T-helper 17 cell (primary cell): Measurements from ENCODE around the gene KICS2. TPM values are rescaled to one million over a fixed set of nuclear protein-coding genes. Genes with fewer than 3 reads are reported as not detected.
"Not testable (repeated sequence)": the region's sequence is repeated elsewhere in the genome, so short reads cannot be mapped to it uniquely, and the experiment has no call there.

Experiments used
- ATAC-seq: fragments of 150-1000 bp; cut with Tn5 transposase; 2 replicates; pipeline ENCODE4 v1.10.0; 2021; ENCODE audit warnings: mild to moderate bottlenecking, moderate library complexity
- DNase-seq, 3 donors: peaks; one replicate each; pipeline versions ENCODE4 v3.0.0 to v3.0.0-alpha.2; 2020 to 2021
- H3K9me3 ChIP-seq: one replicate; pipeline ENCODE4 v1.7.0; 2013; ENCODE audit warnings: low read length, mild to moderate bottlenecking; ENCODE audit not compliant: control insufficient read depth, poor library complexity, severe bottlenecking
- H3K27ac Mint-ChIP-seq: one replicate; pipeline ENCODE4 v1.8.0; 2022; ENCODE audit warnings: mild to moderate bottlenecking, moderate library complexity, mixed read lengths
- H3K27me3 Mint-ChIP-seq: one replicate; pipeline ENCODE4 v1.8.0; 2022; ENCODE audit warnings: mixed read lengths
- H3K36me3 Mint-ChIP-seq: one replicate; pipeline ENCODE4 v1.8.0; 2022; ENCODE audit warnings: low read depth, mixed read lengths
- H3K4me1 Mint-ChIP-seq: one replicate; pipeline ENCODE4 v1.8.0; 2022; ENCODE audit warnings: mild to moderate bottlenecking, mixed read lengths
- H3K4me3 Mint-ChIP-seq: one replicate; pipeline ENCODE4 v1.8.0; 2022; ENCODE audit warnings: mild to moderate bottlenecking, moderate library complexity, mixed read lengths
- total RNA-seq, 4 donors: library from RNA in 2 of 4; stranded (reverse) in 2 of 4; gene quantifications; one replicate each; pipeline ENCODE4 v1.2.3 and lab custom pipeline; 2022 to 2026

KICS2 gene
- total RNA-seq, 2 donors from 2014 or later = 18.0 to 19.7 TPM

- H3K27me3 Mint-ChIP-seq = peaks cover 44% of the 10 kb centered on the region
- no peak for ATAC-seq
- no peak overlapping the region for H3K27ac Mint-ChIP-seq
- no peak overlapping the region for H3K4me3 Mint-ChIP-seq
- peaks cover 2% of the 10 kb centered on the region for H3K36me3 Mint-ChIP-seq
- no peak for DNase-seq
- peaks cover 3% of the 10 kb centered on the region for H3K4me1 Mint-ChIP-seq
- no peaks in the 10 kb centered on the region for H3K9me3 ChIP-seq
Measured at GRCh38 chr12:64237382-64237781, 15.3 kb upstream of the KICS2 start.

- no peak for DNase-seq
- no peaks in the 10 kb centered on the region for H3K9me3 ChIP-seq
- no peak overlapping the region for H3K27ac Mint-ChIP-seq
- H3K36me3 Mint-ChIP-seq = no peaks in the 10 kb centered on the region
- H3K4me3 Mint-ChIP-seq = no peak overlapping the region
- peaks cover 3% of the 10 kb centered on the region for H3K4me1 Mint-ChIP-seq
- no peak for ATAC-seq
- peaks cover 40% of the 10 kb centered on the region for H3K27me3 Mint-ChIP-seq
Measured at GRCh38 chr12:64236549-64236948, 14.5 kb upstream of the KICS2 start.

- Mint-ChIP-seq H3K27me3 (peaks cover 60% of the 10 kb centered on the region), H3K4me1 (peaks cover 5% of the 10 kb centered on the region), H3K36me3 (peaks cover 2% of the 10 kb centered on the region), H3K4me3 (no peak overlapping the region), H3K27ac (no peak overlapping the region)
- no peaks in the 10 kb centered on the region for H3K9me3 ChIP-seq
- DNase-seq (no peak), ATAC-seq (no peak)
Measured at GRCh38 chr12:64232196-64232595, 10.1 kb upstream of the KICS2 start.

- ATAC-seq (no peak), DNase-seq (no peak)
- Mint-ChIP-seq H3K27ac (no peak overlapping the region), H3K27me3 (peaks cover 57% of the 10 kb centered on the region), H3K36me3 (peaks cover 2% of the 10 kb centered on the region), H3K4me1 (peaks cover 2% of the 10 kb centered on the region), H3K4me3 (no peak overlapping the region)
- no peaks in the 10 kb centered on the region for H3K9me3 ChIP-seq
Measured at GRCh38 chr12:64229796-64230195, 7.7 kb upstream of the KICS2 start.

GRCh38 chr12:64229240-64229639 is 7.1 kb upstream of the KICS2 start:
- Mint-ChIP-seq H3K36me3 (peaks cover 2% of the 10 kb centered on the region), H3K4me3 (no peak overlapping the region), H3K27ac (no peak overlapping the region), H3K27me3 (peaks cover 51% of the 10 kb centered on the region), H3K4me1 (peaks cover 2% of the 10 kb centered on the region)
- no peak for ATAC-seq
- H3K9me3 ChIP-seq = no peaks in the 10 kb centered on the region
- no peak for DNase-seq

GRCh38 chr12:64225626-64226025 is 3.5 kb upstream of the KICS2 start:
- H3K9me3 ChIP-seq = no peaks in the 10 kb centered on the region
- H3K4me1 Mint-ChIP-seq = peaks cover 16% of the 10 kb centered on the region
- H3K27me3 Mint-ChIP-seq = peaks cover 43% of the 10 kb centered on the region
- peaks cover 6% of the 10 kb centered on the region for H3K36me3 Mint-ChIP-seq
- no peak for ATAC-seq
- H3K27ac Mint-ChIP-seq = no peak overlapping the region
- DNase-seq = no peak
- no peak overlapping the region for H3K4me3 Mint-ChIP-seq

GRCh38 chr12:64221651-64222008 is 466 bp downstream of the KICS2 start:
- peak; percentile 34 for ATAC-seq
- H3K4me1 Mint-ChIP-seq = peaks cover 25% of the 10 kb centered on the region
- no peaks in the 10 kb centered on the region for H3K9me3 ChIP-seq
- peaks cover 17% of the 10 kb centered on the region for H3K27me3 Mint-ChIP-seq
- DNase-seq = peak; percentile 30 to 49 (median 43)
- H3K36me3 Mint-ChIP-seq = peaks cover 4% of the 10 kb centered on the region
- peak overlapping the region; percentile 99 for H3K27ac Mint-ChIP-seq
- H3K4me3 Mint-ChIP-seq = peak overlapping the region; percentile 100

- H3K4me1 Mint-ChIP-seq = peaks cover 26% of the 10 kb centered on the region
- peak overlapping the region; percentile 15 for H3K4me3 Mint-ChIP-seq
- ATAC-seq (no peak), DNase-seq (no peak)
- H3K27ac Mint-ChIP-seq = peak overlapping the region; percentile 83
- H3K27me3 Mint-ChIP-seq = peaks cover 1% of the 10 kb centered on the region
- H3K9me3 ChIP-seq = no peaks in the 10 kb centered on the region
- peaks cover 4% of the 10 kb centered on the region for H3K36me3 Mint-ChIP-seq
Measured at GRCh38 chr12:64220046-64220445, 2.0 kb downstream of the KICS2 start.

- H3K27ac Mint-ChIP-seq = peak overlapping the region; percentile 83
- H3K36me3 Mint-ChIP-seq = peaks cover 4% of the 10 kb centered on the region
- peaks cover 26% of the 10 kb centered on the region for H3K4me1 Mint-ChIP-seq
Measured at GRCh38 chr12:64219145-64219544, 3.0 kb downstream of the KICS2 start.

GRCh38 chr12:64218597-64218996 is 3.5 kb downstream of the KICS2 start:
- H3K27ac Mint-ChIP-seq = peak overlapping the region; percentile 83
- H3K9me3 ChIP-seq = no peaks in the 10 kb centered on the region

More at GRCh38 chr12:64219145-64219544, 3.0 kb downstream of the KICS2 start:
- DNase-seq (no peak), ATAC-seq (no peak)
- Mint-ChIP-seq H3K4me3 (peak overlapping the region; percentile 33), H3K27me3 (no peaks in the 10 kb centered on the region)
- no peaks in the 10 kb centered on the region for H3K9me3 ChIP-seq

GRCh38 chr12:64217643-64218042 is 4.5 kb downstream of the KICS2 start:
- peaks cover 31% of the 10 kb centered on the region for H3K4me1 Mint-ChIP-seq
- H3K4me3 Mint-ChIP-seq, H3K36me3 Mint-ChIP-seq, H3K27me3 Mint-ChIP-seq, ATAC-seq, DNase-seq, H3K27ac Mint-ChIP-seq, H3K9me3 ChIP-seq: not testable (repeated sequence)

More at GRCh38 chr12:64218597-64218996, 3.5 kb downstream of the KICS2 start:
- Mint-ChIP-seq H3K36me3 (peaks cover 8% of the 10 kb centered on the region), H3K27me3 (no peaks in the 10 kb centered on the region), H3K4me1 (peaks cover 31% of the 10 kb centered on the region), H3K4me3 (peak overlapping the region; percentile 72)
- DNase-seq = no peak
- no peak for ATAC-seq

- Mint-ChIP-seq H3K27me3 (no peaks in the 10 kb centered on the region), H3K4me1 (peaks cover 21% of the 10 kb centered on the region), H3K4me3 (no peak overlapping the region), H3K36me3 (peaks cover 9% of the 10 kb centered on the region), H3K27ac (no peak overlapping the region)
- ATAC-seq (no peak), DNase-seq (no peak)
- no peaks in the 10 kb centered on the region for H3K9me3 ChIP-seq
Measured at GRCh38 chr12:64216239-64216638, 5.9 kb downstream of the KICS2 start.

GRCh38 chr12:64212119-64212746 is 9.9 kb downstream of the KICS2 start:
- no peak overlapping the region for H3K4me3 Mint-ChIP-seq
- H3K27me3 Mint-ChIP-seq = no peaks in the 10 kb centered on the region
- no peak overlapping the region for H3K27ac Mint-ChIP-seq
- peaks cover 9% of the 10 kb centered on the region for H3K4me1 Mint-ChIP-seq
- DNase-seq (no peak), ATAC-seq (no peak)
- peaks cover 9% of the 10 kb centered on the region for H3K36me3 Mint-ChIP-seq
- H3K9me3 ChIP-seq = no peaks in the 10 kb centered on the region

GRCh38 chr12:64207453-64207852 is 14.6 kb downstream of the KICS2 start:
- DNase-seq (no peak), ATAC-seq (no peak)
- no peaks in the 10 kb centered on the region for H3K27me3 Mint-ChIP-seq
- no peak overlapping the region for H3K4me3 Mint-ChIP-seq
- H3K36me3 Mint-ChIP-seq = peaks cover 4% of the 10 kb centered on the region
- H3K27ac Mint-ChIP-seq = no peak overlapping the region
- no peaks in the 10 kb centered on the region for H3K4me1 Mint-ChIP-seq
- no peaks in the 10 kb centered on the region for H3K9me3 ChIP-seq
